DND-41 (cell line): Measurements from ENCODE around the gene NTN1.

ENCODE experiments used
- ATAC-seq: fragments of 200-7000 bp; cut with Tn5 transposase; 3 replicates; pipeline ENCODE4 v1.9.1; 2021; ENCODE audit warnings: low read depth; ENCODE audit not compliant: insufficient read depth
- DNase-seq: peaks from one replicate; pipeline ENCODE4 v3.0.0-alpha.2; 2020
- H2AFZ ChIP-seq: 2 replicates; pipeline ENCODE4 v1.6.0; 2012; ENCODE audit warnings: low read depth, low read length
- H3K27ac ChIP-seq: 2 replicates; pipeline ENCODE4 v1.5.1; 2012; ENCODE audit warnings: low read length, inconsistent platforms
- H3K27me3 ChIP-seq: fragments of 200-600 bp; sonication (generic); 2 replicates; pipeline ENCODE4 v1.6.0; 2012; ENCODE audit warnings: low read length, mild to moderate bottlenecking, inconsistent platforms; ENCODE audit not compliant: insufficient read depth, poor library complexity
- H3K36me3 ChIP-seq: 2 replicates; pipeline ENCODE4 v1.5.1; 2012; ENCODE audit warnings: low read length, inconsistent platforms; ENCODE audit not compliant: insufficient read depth
- H3K4me1 ChIP-seq: 2 replicates; pipeline ENCODE4 v1.5.1; 2012; ENCODE audit warnings: mild to moderate bottlenecking, low read length; ENCODE audit not compliant: insufficient read depth
- H3K4me2 ChIP-seq: 2 replicates; pipeline ENCODE4 v1.6.0; 2012; ENCODE audit warnings: mild to moderate bottlenecking, moderate library complexity, low read length, inconsistent platforms; ENCODE audit not compliant: insufficient read depth
- H3K4me3 ChIP-seq, 2 experiments: fragments of 200-600 bp in 1 of 2; shearing (Covaris generic) in 1 of 2; 2 replicates each; pipeline ENCODE4 v1.5.1; 2012 to 2016; ENCODE audit warnings: inconsistent platforms in 2 of 2, low read length in 2 of 2, mild to moderate bottlenecking in 2 of 2, low read depth in 1 of 2, moderate library complexity in 1 of 2
- H3K79me2 ChIP-seq: 2 replicates; pipeline ENCODE4 v1.6.0; 2012; ENCODE audit warnings: low read length, inconsistent platforms; ENCODE audit not compliant: insufficient read depth
- H3K9ac ChIP-seq: 2 replicates; pipeline ENCODE4 v1.6.0; 2012; ENCODE audit warnings: low read depth, mild to moderate bottlenecking, inconsistent platforms, low read length, moderate library complexity
- H3K9me3 ChIP-seq: 2 replicates; pipeline ENCODE4 v1.5.1; 2012; ENCODE audit warnings: low read length, moderate library complexity, mild to moderate bottlenecking, inconsistent platforms; ENCODE audit not compliant: insufficient read depth, severe bottlenecking
- H4K20me1 ChIP-seq: 2 replicates; pipeline ENCODE4 v1.6.0; 2012; ENCODE audit warnings: low read length; ENCODE audit not compliant: insufficient read depth
- CTCF ChIP-seq: IDR thresholded peaks from 2 replicates; pipeline ENCODE4 v1.5.1; 2012; ENCODE audit warnings: borderline replicate concordance, low read length, moderate library complexity, mild to moderate bottlenecking; ENCODE audit not compliant: poor library complexity, severe bottlenecking; ENCODE audit errors: extremely low read depth
- EZH2 ChIP-seq: IDR thresholded peaks from 3 replicates; pipeline ENCODE4 v1.6.1; 2012; ENCODE audit warnings: borderline replicate concordance, low read depth, mild to moderate bottlenecking, moderate library complexity, low read length, inconsistent platforms; ENCODE audit not compliant: severe bottlenecking

NTN1 gene

GRCh38 chr17:9226794-9227135, 205.5 kb downstream of the NTN1 start:
- Histone ChIP-seq H3K4me1 (no peaks in the 10 kb centered on the region), H3K9me3 (no peaks in the 10 kb centered on the region), H3K27ac (no peak overlapping the region), H4K20me1 (no peaks in the 10 kb centered on the region; the same call in 1 of the 2 replicates), H3K9ac (no peak overlapping the region), H2AFZ (no peak overlapping the region), H3K36me3 (no peaks in the 10 kb centered on the region; the same call in 1 of the 2 replicates), H3K4me2 (no peak overlapping the region), H3K79me2 (no peaks in the 10 kb centered on the region), H3K27me3 (no peaks in the 10 kb centered on the region), H3K4me3 (no peak overlapping the region)
- TF ChIP-seq CTCF (no peak), EZH2 (no peak)
- peak; percentile 70 for DNase-seq
- peak; percentile 81 for ATAC-seq

GRCh38 chr17:9227819-9228407, 206.6 kb downstream of the NTN1 start:
- H3K9me3 ChIP-seq = no peaks in the 10 kb centered on the region
- H3K4me1 ChIP-seq = no peaks in the 10 kb centered on the region
- H2AFZ ChIP-seq = no peak overlapping the region
- no peak overlapping the region for H3K4me3 ChIP-seq
- H3K27me3 ChIP-seq = no peaks in the 10 kb centered on the region
- no peak overlapping the region for H3K27ac ChIP-seq
- no peak overlapping the region for H3K4me2 ChIP-seq
- H4K20me1 ChIP-seq = no peaks in the 10 kb centered on the region; the same call in 1 of the 2 replicates
- no peaks in the 10 kb centered on the region for H3K79me2 ChIP-seq
- ATAC-seq = no peak
- no peak for DNase-seq
- no peak for TF ChIP-seq CTCF
- no peak for TF ChIP-seq EZH2
- no peaks in the 10 kb centered on the region; the same call in 1 of the 2 replicates for H3K36me3 ChIP-seq
- no peak overlapping the region for H3K9ac ChIP-seq

GRCh38 chr17:9228408-9229159, 207.3 kb downstream of the NTN1 start:
- ATAC-seq (no peak), DNase-seq (no peak)
- H3K9ac ChIP-seq = no peak overlapping the region
- no peaks in the 10 kb centered on the region for H3K27me3 ChIP-seq
- no peaks in the 10 kb centered on the region; the same call in 1 of the 2 replicates for H4K20me1 ChIP-seq
- no peaks in the 10 kb centered on the region; the same call in 1 of the 2 replicates for H3K36me3 ChIP-seq
- no peaks in the 10 kb centered on the region for H3K79me2 ChIP-seq
- no peak for TF ChIP-seq CTCF
- TF ChIP-seq EZH2 = no peak
- H3K4me1 ChIP-seq = no peaks in the 10 kb centered on the region
- no peaks in the 10 kb centered on the region for H3K9me3 ChIP-seq
- no peak overlapping the region for H3K4me3 ChIP-seq
- no peak overlapping the region for H2AFZ ChIP-seq
- H3K27ac ChIP-seq = no peak overlapping the region
- H3K4me2 ChIP-seq = no peak overlapping the region
